Small intestine (tissue), 7 donors: ENCODE results near the gene KRTAP2-4. TPM values are rescaled to one million over a fixed set of nuclear protein-coding genes. Genes with fewer than 3 reads are reported as not detected.

Source experiments
- DNase-seq, 2 donors: peaks; one replicate each; pipeline versions ENCODE4 v3.0.0 to v3.0.0-alpha.2; 2013
- FAIRE-seq: peaks from 2 replicates; lab custom pipeline; 2012; peaks lifted over from hg19 to GRCh38; lab: Jason Lieb, UNC
- H3K27ac ChIP-seq, 3 donors: one replicate each; pipeline ENCODE4 v1.5.1; 2013; ENCODE audit warnings: low read length in 2 of 3, mild to moderate bottlenecking in 2 of 3, control low read depth in 1 of 3, inconsistent platforms in 1 of 3, low read depth in 1 of 3, moderate library complexity in 1 of 3
- H3K27me3 ChIP-seq, 3 donors: one replicate each; pipeline ENCODE4 v1.6.1; 2013; ENCODE audit warnings: low read length in 3 of 3, inconsistent platforms in 1 of 3; ENCODE audit not compliant: control insufficient read depth in 3 of 3, insufficient read depth in 3 of 3
- H3K36me3 ChIP-seq, 3 donors: one replicate each; pipeline ENCODE4 v1.6.1; 2013; ENCODE audit warnings: low read length in 3 of 3, inconsistent platforms in 1 of 3, low read depth in 1 of 3, mild to moderate bottlenecking in 1 of 3, moderate library complexity in 1 of 3; ENCODE audit not compliant: control insufficient read depth in 3 of 3, insufficient read depth in 2 of 3
- H3K4me1 ChIP-seq, 3 donors: one replicate each; pipeline ENCODE4 v1.6.1; 2013; ENCODE audit warnings: low read length in 2 of 3, inconsistent platforms in 1 of 3, low read depth in 1 of 3, mild to moderate bottlenecking in 1 of 3, moderate library complexity in 1 of 3; ENCODE audit not compliant: control insufficient read depth in 3 of 3, insufficient read depth in 2 of 3
- H3K4me3 ChIP-seq, 3 donors: one replicate each; pipeline ENCODE4 v1.5.1; 2013; ENCODE audit warnings: low read length in 3 of 3, control low read depth in 1 of 3, inconsistent platforms in 1 of 3, low read depth in 1 of 3, mild to moderate bottlenecking in 1 of 3, moderate library complexity in 1 of 3
- H3K9me3 ChIP-seq, 2 donors: one replicate each; pipeline ENCODE4 v1.6.1; 2013; ENCODE audit warnings: low read depth in 1 of 2, low read length in 1 of 2; ENCODE audit not compliant: control insufficient read depth in 2 of 2, insufficient read depth in 1 of 2
- WGBS, 3 donors: extraction: QIAGEN DNeasy Blood & Tissue Kit; methylation state at CpG; one replicate each; pipeline ENCODE4 v1.1.7; 2013; 5-methylcytosine and 5-hydroxymethylcytosine counted together
- polyA plus RNA-seq, 4 donors: library from polyadenylated mRNA; stranded (reverse) in 3 of 4; unstranded in 1 of 4; fragments of 200-250 nt in 3 of 4; fragments of 120-200 nt in 1 of 4; gene quantifications; one replicate each; pipeline versions ENCODE4 v1.2.1 to v1.2.3, GENCODE V29; 2013
- donor health status: healthy with polysubstance abuse.
- donor health status: control.
- donor health status: control.
- donor health status: Bipolar disorder and iron deficiency.
- donor health status: healthy.

The KRTAP2-4 gene
- polyA plus RNA-seq, 4 donors, result not detected

GRCh38 chr17:41016578-41017215, 49.0 kb downstream of the KRTAP2-4 start:
- Histone ChIP-seq H3K9me3 (no peaks in the 10 kb centered on the region), H3K27ac (no peak overlapping the region)
- no peak for FAIRE-seq

GRCh38 chr17:41015454-41015853, 50.2 kb downstream of the KRTAP2-4 start:
- H3K4me1 ChIP-seq, result no peaks in the 10 kb centered on the region
- WGBS, 3 donors, result 66 to 78% (median 67%) methylated on average over 7 of the region's 7 CpGs
- peaks cover 0 to 2% (median 0%) of the 10 kb centered on the region in 3 donors for H3K27me3 ChIP-seq
- no peaks in the 10 kb centered on the region for H3K36me3 ChIP-seq
- DNase-seq, result no peak
- FAIRE-seq, result no peak
- no peaks in the 10 kb centered on the region for H3K9me3 ChIP-seq
- no peak overlapping the region for H3K4me3 ChIP-seq
- H3K27ac ChIP-seq, result no peak overlapping the region

More at GRCh38 chr17:41016578-41017215, 49.0 kb downstream of the KRTAP2-4 start:
- no peaks in the 10 kb centered on the region for H3K36me3 ChIP-seq
- H3K4me3 ChIP-seq, result no peak overlapping the region
- no peak for DNase-seq
- no peaks in the 10 kb centered on the region for H3K4me1 ChIP-seq
- H3K27me3 ChIP-seq, result peaks cover 0 to 2% (median 0%) of the 10 kb centered on the region in 3 donors
- 81 to 84% (median 82%) methylated on average over 13 of the region's 13 CpGs for WGBS, 3 donors

Other genes starting within 250 kb of the KRTAP2-4 start
- 10 to 100 TPM; 18.7 to 51.3 (median 36.8) TPM for gene KRT10, start 243.3 kb downstream of the KRTAP2-4 start, polyA plus RNA-seq
- gene KRT12, start 198.7 kb downstream of the KRTAP2-4 start, polyA plus RNA-seq, result 1 to 10 TPM in 2 of 4 donors, under 1 TPM in 2; 0.28 to 9.2 (median 3.1) TPM
- 1,000 to 10,000 TPM in 1 of 4 donors, 100 to 1,000 TPM in 2, 10 to 100 TPM in 1; 66.8 to 1,534 (median 545) TPM for gene KRT20, start 180.6 kb downstream of the KRTAP2-4 start, polyA plus RNA-seq
- under 1 TPM in 2 of 4 donors, not detected in 2; 0.66 to 0.82 TPM for gene KRT23, start 128.2 kb downstream of the KRTAP2-4 start, polyA plus RNA-seq
- under 1 TPM in 2 of 4 donors, not detected in 2; 0.03 to 0.04 TPM for gene KRT39, start 98.9 kb downstream of the KRTAP2-4 start, polyA plus RNA-seq
- under 1 TPM in 3 of 4 donors, not detected in 1; 0.10 to 0.45 (median 0.12) TPM for gene KRT40, start 81.6 kb downstream of the KRTAP2-4 start, polyA plus RNA-seq
- not detected for gene KRTAP3-3, start 71.7 kb downstream of the KRTAP2-4 start, polyA plus RNA-seq
- gene KRTAP3-2, start 66.0 kb downstream of the KRTAP2-4 start, polyA plus RNA-seq, result not detected
- gene KRTAP3-1, start 56.8 kb downstream of the KRTAP2-4 start, polyA plus RNA-seq, result not detected
- under 1 TPM in 1 of 4 donors, not detected in 3; 0.04 TPM for gene KRTAP1-5, start 38.7 kb downstream of the KRTAP2-4 start, polyA plus RNA-seq
- gene KRTAP1-4, start 35.7 kb downstream of the KRTAP2-4 start, polyA plus RNA-seq, result not detected
- not detected for gene KRTAP1-3, start 31.0 kb downstream of the KRTAP2-4 start, polyA plus RNA-seq
- not detected for gene KRTAP1-1, start 24.4 kb downstream of the KRTAP2-4 start, polyA plus RNA-seq
- not detected for gene KRTAP2-1, start 18.6 kb downstream of the KRTAP2-4 start, polyA plus RNA-seq
- not detected for gene KRTAP2-2, start 10.6 kb downstream of the KRTAP2-4 start, polyA plus RNA-seq
- gene KRTAP2-3, start 5.8 kb downstream of the KRTAP2-4 start, polyA plus RNA-seq, result not detected
- gene KRTAP4-7, start 18.3 kb upstream of the KRTAP2-4 start, polyA plus RNA-seq, result not detected
- gene KRTAP4-8, start 32.3 kb upstream of the KRTAP2-4 start, polyA plus RNA-seq, result not detected
- not detected for gene KRTAP4-16, start 36.3 kb upstream of the KRTAP2-4 start, polyA plus RNA-seq
- not detected for gene KRTAP4-9, start 39.5 kb upstream of the KRTAP2-4 start, polyA plus RNA-seq
- not detected for gene KRTAP4-11, start 52.5 kb upstream of the KRTAP2-4 start, polyA plus RNA-seq
- not detected for gene KRTAP4-12, start 58.3 kb upstream of the KRTAP2-4 start, polyA plus RNA-seq
- gene KRTAP4-6, start 74.7 kb upstream of the KRTAP2-4 start, polyA plus RNA-seq, result not detected
- gene KRTAP4-5, start 83.9 kb upstream of the KRTAP2-4 start, polyA plus RNA-seq, result not detected
- not detected for gene KRTAP4-4, start 94.9 kb upstream of the KRTAP2-4 start, polyA plus RNA-seq
- not detected for gene KRTAP4-3, start 102.3 kb upstream of the KRTAP2-4 start, polyA plus RNA-seq
- gene KRTAP4-2, start 112.3 kb upstream of the KRTAP2-4 start, polyA plus RNA-seq, result not detected
- gene KRTAP4-1, start 119.0 kb upstream of the KRTAP2-4 start, polyA plus RNA-seq, result not detected
- not detected for gene KRTAP9-1, start 124.0 kb upstream of the KRTAP2-4 start, polyA plus RNA-seq
- gene KRTAP9-2, start 160.8 kb upstream of the KRTAP2-4 start, polyA plus RNA-seq, result not detected
- gene KRTAP9-3, start 166.6 kb upstream of the KRTAP2-4 start, polyA plus RNA-seq, result not detected
- not detected for gene KRTAP9-8, start 172.1 kb upstream of the KRTAP2-4 start, polyA plus RNA-seq
- gene KRTAP9-4, start 183.8 kb upstream of the KRTAP2-4 start, polyA plus RNA-seq, result not detected
- not detected for gene KRTAP9-9, start 189.5 kb upstream of the KRTAP2-4 start, polyA plus RNA-seq
- gene KRTAP9-6, start 199.5 kb upstream of the KRTAP2-4 start, polyA plus RNA-seq, result not detected
- gene KRTAP9-7, start 209.8 kb upstream of the KRTAP2-4 start, polyA plus RNA-seq, result not detected
- not detected for gene KRTAP29-1, start 237.0 kb upstream of the KRTAP2-4 start, polyA plus RNA-seq
- gene KRTAP16-1, start 243.4 kb upstream of the KRTAP2-4 start, polyA plus RNA-seq, result not detected
- gene KRTAP17-1, start 249.8 kb upstream of the KRTAP2-4 start, polyA plus RNA-seq, result not detected